Limb (tissue), 2 donors: ENCODE data around the gene ASCC3.
"Not testable (repeated sequence)": the region's sequence is repeated elsewhere in the genome, so short reads cannot be mapped to it uniquely, and the experiment has no call there.

Experiments
- DNase-seq, 2 donors: peaks; one replicate each; pipeline ENCODE4 v3.0.0-alpha.2; 2016; ENCODE audit errors: extremely low spot score in 2 of 2

Gene ASCC3

DNA sequence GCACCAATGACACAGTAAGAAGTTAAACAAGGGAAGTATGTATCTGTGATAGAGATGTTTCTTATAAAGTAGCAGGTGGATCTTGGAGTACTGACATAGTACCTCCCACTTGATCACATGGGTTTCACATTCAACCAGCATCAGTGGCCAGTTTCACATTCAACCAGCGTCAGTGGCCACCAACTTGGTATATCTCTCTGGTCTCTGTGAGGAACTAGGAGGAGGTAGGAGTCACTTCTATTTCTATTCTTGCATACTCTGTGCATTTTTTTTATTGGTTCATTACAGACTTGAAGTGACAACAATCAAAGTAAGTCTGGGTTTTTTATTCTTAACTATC lies 216.1 kb downstream of the ASCC3 start:
- DNase-seq: no peak

DNA sequence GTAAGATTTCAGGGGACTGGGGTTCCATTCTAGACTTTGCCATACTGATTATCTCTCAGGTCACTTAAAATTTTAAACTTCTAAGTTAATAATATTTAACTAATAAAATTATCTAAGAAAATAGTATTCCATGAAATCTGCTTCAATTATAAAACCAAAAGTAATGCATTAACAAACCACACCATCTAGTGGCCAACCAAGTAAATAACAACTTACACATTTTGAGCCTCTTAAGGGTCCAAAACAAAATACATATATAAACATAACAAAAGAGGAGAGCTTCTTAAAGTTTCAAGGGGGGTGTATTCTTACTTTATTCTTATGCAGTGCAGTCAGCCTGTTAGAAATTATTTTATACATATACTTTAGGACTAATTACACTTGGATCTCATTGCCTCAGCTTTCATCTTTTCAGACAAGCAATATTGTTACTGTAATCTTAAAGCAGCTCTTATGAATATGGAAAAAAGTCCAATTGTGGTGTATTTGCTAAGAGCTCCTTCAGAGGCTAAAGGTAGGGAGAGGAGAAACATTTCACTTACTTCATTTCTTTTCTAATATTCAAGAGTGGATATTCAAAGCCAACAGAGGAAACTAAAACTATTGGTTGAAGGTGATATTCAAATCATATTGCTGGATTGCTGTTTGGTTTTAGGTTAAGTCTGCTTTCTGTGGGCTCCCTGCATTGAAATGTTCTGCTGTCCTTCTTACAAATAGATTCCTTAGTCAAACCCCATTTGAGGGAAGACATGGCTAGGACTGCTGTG lies 216.7 kb downstream of the ASCC3 start:
- DNase-seq: peak in 1 of 2 donors; percentile 49

DNA sequence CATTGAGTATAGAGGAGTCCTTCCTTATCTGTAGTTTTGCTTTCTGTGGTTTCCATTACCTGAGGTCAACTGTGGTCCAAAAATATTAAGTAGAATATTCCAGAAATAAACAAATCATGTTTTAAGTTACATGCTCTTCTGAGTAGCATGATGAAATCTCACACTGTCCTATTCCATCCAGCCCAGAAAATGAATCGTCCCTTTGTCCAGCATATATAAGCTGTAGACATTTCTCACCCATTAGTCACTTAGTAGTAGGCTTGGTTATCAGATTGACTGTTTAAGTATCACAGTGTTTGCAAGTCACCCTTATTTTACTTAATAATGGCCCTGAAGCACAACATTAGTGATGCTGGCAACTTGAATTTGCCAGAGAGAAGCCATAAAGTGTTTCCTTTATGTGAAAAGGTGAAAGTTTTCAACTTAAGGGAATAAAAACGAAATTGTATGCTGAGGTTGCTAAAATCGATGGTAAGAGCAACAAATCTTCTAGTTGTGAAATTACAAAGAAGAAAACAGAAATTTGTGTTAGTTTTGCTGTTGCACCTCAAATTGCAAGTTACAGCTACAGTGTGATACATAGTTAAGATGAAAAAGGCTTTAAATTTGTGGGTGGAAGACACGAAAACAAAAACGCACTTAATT lies 217.8 kb downstream of the ASCC3 start:
- no peak for DNase-seq

DNA sequence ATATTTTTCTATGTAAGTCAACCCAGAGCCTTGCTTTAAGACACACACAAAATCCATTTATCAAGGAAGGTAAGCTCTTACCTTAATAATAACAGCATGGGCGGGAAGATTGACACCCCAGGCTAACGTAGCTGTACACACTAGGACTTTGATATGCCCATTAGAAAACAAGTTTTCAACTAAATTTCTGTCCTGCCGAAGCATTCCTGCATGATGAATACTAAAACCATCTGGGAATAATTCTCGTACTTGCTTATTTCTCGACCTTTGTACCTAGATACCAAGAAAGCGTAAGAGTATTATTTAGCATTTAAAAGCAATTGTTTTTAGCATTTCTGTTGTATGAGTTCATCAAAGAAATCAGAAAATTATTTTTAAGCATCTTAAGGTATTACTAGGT lies 218.9 kb downstream of the ASCC3 start:
- DNase-seq: no peak

DNA sequence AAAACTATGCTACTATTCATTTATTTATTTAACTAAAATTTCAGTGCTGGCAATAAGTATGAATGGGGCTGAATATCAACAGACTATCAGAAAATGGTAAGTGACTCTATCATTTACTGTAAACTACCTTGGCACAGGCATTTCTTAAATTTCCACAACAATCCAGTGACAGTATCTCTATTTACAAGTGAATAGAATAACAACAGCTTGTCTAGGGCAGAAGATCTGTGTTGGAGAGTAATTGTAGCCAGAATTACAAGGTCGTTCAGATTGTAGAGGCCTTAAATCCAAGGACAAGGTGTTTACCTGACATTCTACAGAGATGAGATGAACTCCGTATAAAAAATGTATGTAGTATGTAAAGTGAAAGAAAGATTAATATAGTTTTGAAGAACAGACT lies 222.6 kb downstream of the ASCC3 start:
- no peak for DNase-seq

DNA sequence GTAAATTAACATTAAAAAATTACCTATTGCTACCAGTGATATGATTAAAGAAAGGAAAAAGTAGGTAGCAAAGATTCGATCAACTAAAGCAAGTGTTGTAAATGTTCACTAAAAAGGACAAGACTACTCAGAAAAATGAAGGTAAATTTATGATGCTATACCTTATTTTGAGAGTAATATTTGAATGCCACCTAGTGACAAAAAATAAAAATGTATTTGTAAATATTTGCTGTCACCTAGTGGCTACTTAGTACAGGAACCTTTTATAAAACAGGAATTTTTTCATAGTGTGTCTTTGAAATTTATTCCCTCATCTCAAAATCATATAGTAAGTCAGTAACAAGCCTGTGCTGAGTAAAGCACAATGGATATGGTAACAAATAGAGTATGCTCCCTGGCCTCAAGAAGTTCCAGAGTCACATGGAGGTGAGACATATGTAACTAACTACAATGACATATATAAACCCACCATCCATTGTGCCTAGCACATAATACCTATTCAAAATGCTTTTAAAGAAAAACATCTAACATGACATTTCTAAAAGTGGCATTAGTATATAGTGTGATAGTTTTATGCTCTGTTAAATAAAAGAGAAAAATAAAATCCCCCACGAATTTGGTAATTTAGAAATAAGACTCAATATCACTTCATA lies 223.3 kb downstream of the ASCC3 start:
- peak in 1 of 2 donors; percentile 50 for DNase-seq

DNA sequence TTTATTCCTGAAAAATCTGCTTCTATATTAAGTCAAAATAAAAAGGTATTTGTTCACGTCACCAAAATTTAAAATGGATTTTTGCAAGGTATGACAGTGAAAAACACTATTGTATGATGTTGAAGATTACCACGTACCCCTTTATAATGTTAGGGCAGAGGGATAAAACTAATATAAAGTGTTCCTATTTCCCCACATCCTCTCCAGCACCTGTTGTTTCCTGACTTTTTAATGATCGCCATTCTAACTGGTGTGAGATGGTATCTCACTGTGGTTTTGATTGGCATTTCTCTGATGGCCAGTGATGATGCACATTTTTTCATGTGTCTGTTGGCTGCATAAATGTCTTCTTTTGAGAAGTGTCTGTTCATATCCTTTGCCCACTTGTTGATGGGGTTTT lies 240.0 kb downstream of the ASCC3 start:
- DNase-seq: not testable (repeated sequence)

DNA sequence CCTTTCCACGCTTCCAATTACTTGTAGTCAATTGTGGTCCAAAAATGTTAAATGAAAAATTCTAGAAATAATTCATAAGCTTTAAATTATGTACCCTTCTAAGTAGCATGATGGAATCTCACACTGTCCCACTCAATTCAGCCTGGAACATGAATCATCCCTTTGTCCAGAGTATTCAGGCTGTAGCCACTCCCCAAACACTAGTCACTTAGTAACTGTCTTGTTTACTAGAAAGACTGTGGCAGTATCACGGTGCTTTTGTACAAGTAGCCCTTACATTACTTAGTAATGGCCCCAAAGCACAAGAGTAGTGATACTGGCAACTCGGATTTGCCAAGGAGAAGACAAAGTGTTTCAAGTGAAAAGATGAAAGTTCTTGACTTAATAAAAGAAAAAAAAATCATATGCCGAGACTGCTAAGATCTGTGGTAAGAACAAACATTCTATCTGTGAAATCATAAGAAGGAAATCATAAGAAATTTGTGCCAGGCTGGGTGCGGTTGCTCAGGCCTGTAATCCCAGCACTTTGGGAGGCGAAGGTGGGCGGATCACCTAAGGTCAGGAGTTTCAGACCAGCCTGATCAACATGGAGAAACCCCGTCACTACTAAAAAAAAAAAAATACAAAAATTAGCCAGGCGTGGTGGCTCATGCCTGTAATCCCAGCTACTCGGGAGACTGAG lies 247.9 kb downstream of the ASCC3 start:
- DNase-seq: no peak

DNA sequence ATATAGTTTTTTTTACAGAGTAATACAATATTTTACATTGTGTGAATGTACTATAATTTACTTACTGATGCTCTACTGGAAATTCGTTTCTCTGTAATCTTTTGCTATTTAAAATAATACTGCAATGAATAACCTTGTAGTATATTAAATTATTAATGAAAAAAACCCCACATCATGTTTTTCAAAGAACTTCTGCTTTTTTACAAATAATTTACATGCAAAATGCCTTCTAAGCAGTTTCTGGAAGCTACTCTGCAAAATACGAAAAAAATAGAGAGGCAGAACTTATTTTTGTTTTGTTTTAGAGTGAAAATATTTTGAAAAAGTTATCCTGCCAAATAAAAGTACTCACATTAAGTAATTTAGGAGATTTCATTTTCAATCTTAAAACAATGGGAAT lies 250.6 kb downstream of the ASCC3 start:
- no peak for DNase-seq

DNA sequence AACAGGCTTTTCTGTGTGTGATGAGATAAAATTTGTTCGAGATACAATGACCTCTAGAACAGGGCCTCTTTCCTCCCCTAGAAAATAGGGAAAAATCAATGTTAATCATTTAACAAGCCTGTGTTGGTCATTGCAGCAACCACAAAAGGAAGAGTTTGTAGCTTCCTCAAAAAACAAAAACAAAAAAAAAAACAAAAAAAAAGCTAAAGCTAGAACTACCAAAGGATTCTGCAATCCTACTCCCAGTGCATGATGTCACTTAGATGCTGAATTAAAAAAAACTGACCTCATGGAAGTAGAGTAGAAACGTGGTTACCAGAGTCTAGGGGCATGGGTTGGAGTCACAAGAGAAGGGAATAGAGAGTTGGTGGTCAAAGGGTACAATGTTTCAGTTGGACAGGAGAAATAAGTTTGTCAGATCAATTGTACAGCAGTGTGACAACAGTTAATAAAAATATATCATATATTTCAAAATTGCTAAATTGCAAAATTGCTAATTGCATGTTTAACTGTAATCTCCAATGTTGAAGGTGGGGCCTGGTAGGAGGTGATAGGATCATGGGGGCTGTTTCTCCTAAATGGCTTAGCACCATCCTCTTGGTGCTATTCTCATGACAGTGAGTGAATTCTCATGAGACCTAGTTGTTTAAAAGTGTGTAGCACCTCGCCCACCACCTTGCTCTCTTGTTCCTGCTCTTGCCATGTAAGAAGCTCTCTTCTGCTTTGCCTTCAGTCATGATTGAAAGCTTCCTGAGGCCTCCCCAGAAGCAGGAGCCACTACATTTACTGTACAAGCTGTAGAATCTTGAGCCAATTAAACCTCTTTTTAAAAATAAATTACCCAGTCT lies 253.0 kb downstream of the ASCC3 start:
- DNase-seq: no peak

DNA sequence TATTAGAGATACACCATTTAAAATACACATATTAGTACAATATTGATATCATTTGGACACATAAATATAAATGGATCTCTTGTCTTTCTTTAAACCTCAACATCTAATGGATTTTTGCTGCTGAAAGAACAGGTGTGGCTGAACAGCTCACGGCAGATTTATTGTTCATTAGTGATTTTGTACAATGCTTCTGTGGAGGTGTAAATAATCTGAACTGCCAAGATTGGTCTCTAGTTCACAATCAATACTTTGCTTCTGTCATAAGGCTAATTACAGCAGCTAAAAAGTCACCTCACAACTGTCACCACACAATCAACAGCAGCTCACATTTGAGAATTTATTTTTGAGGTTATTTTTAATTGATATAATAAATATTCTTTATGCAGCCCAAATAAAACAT lies 254.4 kb downstream of the ASCC3 start:
- DNase-seq: no peak

DNA sequence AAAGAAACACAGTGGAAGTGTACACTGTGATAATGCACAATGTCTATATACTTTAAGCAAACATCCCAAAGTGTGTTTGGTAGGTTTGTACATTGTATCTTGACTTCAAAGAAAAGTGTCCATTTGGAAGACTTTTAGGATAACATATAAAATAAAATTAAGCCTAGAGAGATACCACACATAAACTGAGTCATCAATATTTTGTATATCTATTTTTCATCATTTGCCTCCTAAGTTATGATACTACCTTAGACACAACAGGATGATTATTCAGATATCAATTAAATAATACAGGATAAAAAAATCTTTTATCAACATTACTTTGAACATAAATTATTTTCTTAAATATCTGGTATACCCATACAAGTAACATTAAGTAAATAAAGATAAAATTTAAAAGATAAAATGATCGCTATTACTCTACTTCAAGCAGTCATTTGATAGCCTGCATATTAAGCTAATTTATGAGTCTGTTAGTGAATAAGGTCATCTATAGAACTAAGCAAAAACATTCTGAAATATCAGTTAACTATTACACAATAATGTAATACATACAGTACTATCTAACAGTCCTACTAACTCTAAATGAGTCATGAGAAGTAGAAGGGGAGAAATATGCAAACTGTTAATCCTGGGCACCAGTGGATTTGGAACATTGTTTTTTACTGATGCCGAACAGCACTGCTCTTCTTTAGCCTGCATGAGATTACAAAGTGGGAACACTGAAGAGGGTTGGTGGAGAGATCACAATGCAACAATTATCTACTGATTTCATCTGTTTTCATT lies 258.0 kb downstream of the ASCC3 start:
- DNase-seq: no peak

DNA sequence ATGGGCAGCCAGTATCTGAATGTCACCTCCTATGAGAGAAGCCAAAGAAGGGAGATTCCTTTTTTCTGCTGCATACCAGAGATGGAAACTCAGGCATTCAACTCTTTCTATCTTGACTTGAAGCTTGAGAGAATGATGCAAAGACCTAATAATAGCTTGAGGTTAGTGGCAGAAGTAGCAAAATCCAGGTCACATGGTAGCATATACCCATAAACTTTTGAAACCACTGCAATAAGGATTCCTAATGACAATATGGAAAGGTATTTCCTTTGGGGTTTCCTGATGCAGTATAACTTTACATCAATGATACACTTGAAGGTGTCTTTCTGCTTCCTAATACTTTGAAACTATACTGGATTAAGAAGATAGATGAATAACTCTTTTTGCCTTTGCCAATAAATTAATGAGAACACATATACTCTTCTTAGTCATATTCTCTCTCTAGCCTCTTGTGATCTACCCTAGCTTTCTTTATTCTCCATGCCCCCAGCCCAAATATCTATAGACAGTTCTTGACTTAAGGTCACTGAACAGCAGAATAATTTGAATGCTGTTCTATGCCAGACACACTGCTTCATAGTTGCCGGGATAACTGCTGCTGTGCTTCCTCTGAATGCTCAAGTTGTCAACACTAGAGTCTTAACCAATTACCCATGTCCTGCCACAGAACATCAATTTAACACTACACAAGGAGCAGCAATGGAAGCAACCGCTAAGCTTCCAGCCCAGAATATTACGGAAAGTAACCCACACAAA lies 260.9 kb downstream of the ASCC3 start:
- no peak for DNase-seq

DNA sequence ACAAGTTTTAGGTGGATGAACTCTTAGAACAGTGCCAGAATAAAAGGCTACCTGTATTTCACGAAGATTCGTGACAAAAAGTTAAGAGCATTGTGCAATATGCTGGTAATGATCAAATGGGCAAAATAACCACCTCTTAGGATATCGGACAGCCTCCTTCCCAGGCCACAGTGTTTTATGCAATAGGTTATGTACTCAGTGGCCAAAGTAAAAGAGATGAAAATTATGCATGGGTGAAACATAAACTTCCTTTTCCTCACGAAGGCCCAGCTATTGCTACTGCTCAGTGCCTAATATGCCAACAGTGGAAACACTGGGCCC lies 262.8 kb downstream of the ASCC3 start:
- no peak for DNase-seq

DNA sequence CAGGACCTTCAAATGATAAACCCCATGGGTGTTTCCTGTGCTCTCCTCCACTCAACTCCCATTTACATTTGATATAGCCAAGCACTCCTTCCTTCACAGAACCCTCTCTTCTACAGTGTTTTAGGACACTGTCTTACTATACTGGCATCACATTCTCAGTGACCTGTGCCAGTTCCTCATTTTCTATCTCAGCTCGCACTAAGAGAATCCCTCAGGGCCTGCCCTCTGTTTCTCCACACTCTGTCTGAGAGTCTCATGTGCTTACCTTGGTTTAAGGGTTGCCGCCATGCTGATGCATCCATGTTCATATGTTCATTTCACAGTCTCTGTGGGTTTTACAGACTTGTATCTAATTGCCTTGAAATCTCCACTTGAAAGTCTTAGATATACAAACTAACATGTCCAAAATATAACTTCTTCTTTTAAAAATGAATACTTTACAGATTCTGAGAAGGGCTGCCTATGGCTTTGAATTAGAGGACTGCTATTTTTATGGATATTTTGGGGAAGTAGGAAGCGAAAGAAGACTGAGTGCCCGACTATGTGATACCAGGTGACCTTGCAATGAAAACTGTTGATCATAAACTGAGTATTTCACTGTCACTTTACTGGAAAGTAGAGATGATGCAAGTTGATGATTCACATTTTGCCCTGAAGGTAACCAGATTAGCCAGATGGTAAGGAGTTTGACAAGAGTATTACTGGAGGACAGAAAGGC lies 263.3 kb downstream of the ASCC3 start:
- DNase-seq: no peak

DNA sequence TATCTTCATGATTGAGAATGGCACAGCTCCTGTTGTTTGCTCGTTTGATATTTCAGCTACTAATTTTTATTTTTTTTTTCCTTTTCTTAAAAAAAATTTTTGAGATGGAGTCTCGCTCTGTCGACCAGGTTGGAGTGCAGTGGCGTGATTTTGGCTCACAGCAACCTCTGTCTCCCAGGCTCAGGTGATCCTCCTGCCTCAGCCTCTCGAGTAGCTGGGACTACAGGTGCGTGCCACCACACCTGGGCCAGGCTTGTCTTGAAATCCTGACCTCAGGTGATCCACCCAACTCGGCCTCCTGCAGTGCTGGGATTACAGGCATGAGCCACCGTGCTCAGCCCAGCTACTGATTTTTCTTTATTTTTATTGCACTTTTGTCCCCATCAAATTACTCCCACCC lies 266.2 kb downstream of the ASCC3 start:
- no peak for DNase-seq

DNA sequence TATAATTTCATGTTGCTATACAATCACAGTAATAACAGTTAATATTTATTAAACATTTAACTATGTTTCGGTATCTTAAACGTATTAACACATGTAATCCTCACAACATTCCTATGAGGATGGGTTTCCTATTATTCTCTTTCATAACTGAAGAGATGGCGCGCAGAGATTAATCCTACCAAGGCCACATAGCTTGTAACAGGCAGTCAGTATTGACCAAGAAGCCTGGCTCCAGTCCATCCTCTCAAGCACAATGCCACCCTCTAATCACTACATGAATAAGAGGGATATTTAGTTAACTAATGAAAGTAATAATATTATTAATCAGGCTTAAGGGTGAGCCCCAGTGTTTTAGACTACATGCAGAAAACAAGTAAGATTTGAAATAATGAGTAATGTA lies 266.7 kb downstream of the ASCC3 start:
- no peak for DNase-seq

DNA sequence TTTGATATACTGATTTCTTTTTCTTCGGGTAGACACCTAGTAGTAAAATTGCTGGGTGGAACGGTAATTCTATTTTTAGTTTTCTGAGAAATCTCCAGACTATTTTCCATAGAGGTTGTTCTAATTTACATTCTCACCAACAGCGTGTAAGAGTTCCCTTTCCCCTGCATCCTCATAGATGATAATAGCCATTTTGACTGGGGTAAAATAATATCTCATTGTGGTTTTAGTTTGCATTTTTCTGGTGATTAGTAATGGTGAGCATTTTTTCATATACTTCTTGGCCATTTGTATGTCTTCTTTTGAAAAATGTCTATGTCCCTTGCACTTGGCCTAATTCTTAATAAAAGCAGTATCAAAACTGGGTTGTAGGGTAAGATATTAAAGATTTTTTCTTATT lies 267.5 kb downstream of the ASCC3 start:
- no peak for DNase-seq

DNA sequence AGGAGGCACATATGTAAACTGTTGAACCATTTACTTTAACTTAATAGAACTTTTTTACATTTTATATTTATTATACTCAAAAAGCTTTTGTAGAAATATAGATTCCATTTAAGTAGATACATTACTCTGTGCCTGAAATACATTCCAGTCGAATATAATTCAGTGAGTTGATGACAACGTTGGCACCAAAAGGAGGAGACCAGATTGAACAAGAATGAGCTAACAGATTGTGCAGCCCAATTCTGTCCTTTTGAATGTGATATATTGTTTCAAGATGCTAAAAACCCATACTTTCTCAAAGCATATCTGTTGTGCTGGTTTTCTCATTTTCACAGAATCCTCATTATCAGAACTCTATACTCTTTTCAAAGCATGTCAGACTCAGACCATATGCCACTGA lies 269.0 kb downstream of the ASCC3 start:
- DNase-seq: peak in 1 of 2 donors; percentile 32
